Glutamatergic neuron (in vitro differentiated cells): ENCODE measurements around the gene ETV3L. TPM values are rescaled to one million over a fixed set of nuclear protein-coding genes. Genes with fewer than 3 reads are reported as not detected.

Experiments
- DNase-seq: peaks from one replicate; pipeline ENCODE4 v3.0.0; 2022
- H3K27ac Mint-ChIP-seq: one replicate; pipeline ENCODE4 v1.8.0; 2020; ENCODE audit warnings: mild to moderate bottlenecking, mixed read lengths, inconsistent platforms; ENCODE audit not compliant: unreplicated experiment
- H3K27me3 Mint-ChIP-seq: one replicate; pipeline ENCODE4 v1.8.0; 2020; ENCODE audit warnings: mild to moderate bottlenecking, moderate library complexity, mixed read lengths, inconsistent platforms; ENCODE audit not compliant: unreplicated experiment
- H3K36me3 Mint-ChIP-seq: one replicate; pipeline ENCODE4 v1.8.0; 2020; ENCODE audit warnings: mild to moderate bottlenecking, mixed read lengths, inconsistent platforms; ENCODE audit not compliant: unreplicated experiment
- H3K4me1 Mint-ChIP-seq: one replicate; pipeline ENCODE4 v1.8.0; 2020; ENCODE audit warnings: mild to moderate bottlenecking, low read depth, mixed read lengths, inconsistent platforms; ENCODE audit not compliant: unreplicated experiment
- H3K4me3 Mint-ChIP-seq: one replicate; pipeline ENCODE4 v1.8.0; 2020; ENCODE audit warnings: mild to moderate bottlenecking, mixed read lengths, inconsistent platforms; ENCODE audit not compliant: unreplicated experiment
- H3K9me3 Mint-ChIP-seq: one replicate; pipeline ENCODE4 v1.8.0; 2020; ENCODE audit warnings: mild to moderate bottlenecking, moderate library complexity, mixed read lengths, inconsistent platforms; ENCODE audit not compliant: unreplicated experiment
- total RNA-seq: library from RNA; stranded (reverse); fragmentation: NEBNext Ultra II Directional; extraction: Animal tissue kit (Norgen Biotek cat#: 25700); gene quantifications from one replicate; pipeline ENCODE4 v1.2.1, GENCODE V29; 2021; ENCODE audit not compliant: unreplicated experiment
- TF ChIP-seq, protein P1 (sequence below): fragments of 200-600 bp; sonication (generic); IDR thresholded peaks from one replicate; pipeline ENCODE4 v1.5.0; 2021; ENCODE audit not compliant: partially characterized antibody, unreplicated experiment

ETV3L gene
- total RNA-seq, 1 donor from 2014 or later: not detected

DNA sequence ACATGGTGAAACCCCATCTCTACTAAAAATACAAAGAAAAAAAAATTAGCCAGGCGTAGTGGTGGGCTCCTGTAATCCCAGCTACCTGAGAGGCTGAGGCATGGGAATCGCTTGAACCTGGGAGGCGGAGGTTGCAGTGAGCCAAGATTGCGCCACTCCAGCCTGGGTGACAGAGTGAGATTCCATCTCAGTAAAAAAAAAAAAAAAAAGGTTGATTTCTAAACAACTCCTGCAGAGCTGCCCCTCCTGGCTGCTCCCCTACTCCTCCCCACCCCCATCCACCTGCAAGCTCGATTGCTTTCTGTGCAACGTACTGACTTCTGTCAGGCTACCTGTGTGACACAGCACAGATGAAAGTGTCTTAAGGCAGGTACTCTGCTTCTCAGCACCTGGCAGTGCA lies 13.3 kb downstream of the ETV3L start:
- H3K27me3 Mint-ChIP-seq: peaks cover 5% of the 10 kb centered on the region
- H3K4me1 Mint-ChIP-seq: peaks cover 10% of the 10 kb centered on the region
- TF ChIP-seq, protein P1, sequence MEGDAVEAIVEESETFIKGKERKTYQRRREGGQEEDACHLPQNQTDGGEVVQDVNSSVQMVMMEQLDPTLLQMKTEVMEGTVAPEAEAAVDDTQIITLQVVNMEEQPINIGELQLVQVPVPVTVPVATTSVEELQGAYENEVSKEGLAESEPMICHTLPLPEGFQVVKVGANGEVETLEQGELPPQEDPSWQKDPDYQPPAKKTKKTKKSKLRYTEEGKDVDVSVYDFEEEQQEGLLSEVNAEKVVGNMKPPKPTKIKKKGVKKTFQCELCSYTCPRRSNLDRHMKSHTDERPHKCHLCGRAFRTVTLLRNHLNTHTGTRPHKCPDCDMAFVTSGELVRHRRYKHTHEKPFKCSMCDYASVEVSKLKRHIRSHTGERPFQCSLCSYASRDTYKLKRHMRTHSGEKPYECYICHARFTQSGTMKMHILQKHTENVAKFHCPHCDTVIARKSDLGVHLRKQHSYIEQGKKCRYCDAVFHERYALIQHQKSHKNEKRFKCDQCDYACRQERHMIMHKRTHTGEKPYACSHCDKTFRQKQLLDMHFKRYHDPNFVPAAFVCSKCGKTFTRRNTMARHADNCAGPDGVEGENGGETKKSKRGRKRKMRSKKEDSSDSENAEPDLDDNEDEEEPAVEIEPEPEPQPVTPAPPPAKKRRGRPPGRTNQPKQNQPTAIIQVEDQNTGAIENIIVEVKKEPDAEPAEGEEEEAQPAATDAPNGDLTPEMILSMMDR: no peak
- no peaks in the 10 kb centered on the region for H3K36me3 Mint-ChIP-seq
- DNase-seq: no peak
- no peaks in the 10 kb centered on the region for H3K9me3 Mint-ChIP-seq
- H3K4me3 Mint-ChIP-seq: no peak overlapping the region
- H3K27ac Mint-ChIP-seq: no peak overlapping the region

GRCh38 chr1:157085421-157085820 lies 14.2 kb downstream of the ETV3L start:
- Mint-ChIP-seq H3K9me3 (no peaks in the 10 kb centered on the region), H3K36me3 (no peaks in the 10 kb centered on the region), H3K27ac (no peak overlapping the region), H3K4me3 (no peak overlapping the region), H3K27me3 (peaks cover 4% of the 10 kb centered on the region), H3K4me1 (peaks cover 7% of the 10 kb centered on the region)
- TF ChIP-seq, protein P1: no peak
- no peak for DNase-seq

DNA sequence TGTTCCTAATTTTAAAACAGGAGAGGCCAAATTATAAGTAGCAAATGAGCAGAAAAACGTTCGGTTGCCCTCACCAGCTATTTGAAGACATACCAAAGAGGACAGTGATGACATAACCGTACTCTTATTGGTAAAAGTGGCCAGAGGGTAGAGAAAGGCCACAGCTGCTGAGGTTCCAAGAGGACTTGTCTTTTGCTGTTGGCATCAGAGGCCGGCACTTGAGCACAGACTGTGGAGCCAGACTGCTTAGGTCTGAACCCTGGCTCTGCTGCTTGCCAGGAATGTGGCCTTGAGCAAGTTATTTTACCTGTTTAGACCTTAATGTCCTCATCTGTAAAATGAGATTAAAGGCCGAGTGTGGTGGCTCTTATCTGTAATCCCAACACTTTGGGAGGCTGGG lies 14.9 kb downstream of the ETV3L start:
- Mint-ChIP-seq H3K36me3 (no peaks in the 10 kb centered on the region), H3K4me1 (peaks cover under 1% of the 10 kb centered on the region), H3K27me3 (no peaks in the 10 kb centered on the region), H3K4me3 (no peak overlapping the region), H3K9me3 (no peaks in the 10 kb centered on the region), H3K27ac (no peak overlapping the region)
- TF ChIP-seq, protein P1: no peak
- DNase-seq: no peak

GRCh38 chr1:157081707-157082106 lies 17.9 kb downstream of the ETV3L start:
- Mint-ChIP-seq H3K27ac (no peak overlapping the region), H3K36me3 (no peaks in the 10 kb centered on the region), H3K4me1 (no peaks in the 10 kb centered on the region), H3K4me3 (no peak overlapping the region), H3K9me3 (no peaks in the 10 kb centered on the region), H3K27me3 (no peaks in the 10 kb centered on the region)
- TF ChIP-seq, protein P1: no peak
- no peak for DNase-seq

- Mint-ChIP-seq H3K36me3 (no peaks in the 10 kb centered on the region), H3K4me3 (no peak overlapping the region), H3K27me3 (no peaks in the 10 kb centered on the region), H3K4me1 (no peaks in the 10 kb centered on the region), H3K27ac (no peak overlapping the region), H3K9me3 (no peaks in the 10 kb centered on the region)
- DNase-seq: no peak
- TF ChIP-seq, protein P1: no peak
Observed at GRCh38 chr1:157080714-157081113, 18.9 kb downstream of the ETV3L start.
